ENCODE data around the gene P4HA3.

DNA sequence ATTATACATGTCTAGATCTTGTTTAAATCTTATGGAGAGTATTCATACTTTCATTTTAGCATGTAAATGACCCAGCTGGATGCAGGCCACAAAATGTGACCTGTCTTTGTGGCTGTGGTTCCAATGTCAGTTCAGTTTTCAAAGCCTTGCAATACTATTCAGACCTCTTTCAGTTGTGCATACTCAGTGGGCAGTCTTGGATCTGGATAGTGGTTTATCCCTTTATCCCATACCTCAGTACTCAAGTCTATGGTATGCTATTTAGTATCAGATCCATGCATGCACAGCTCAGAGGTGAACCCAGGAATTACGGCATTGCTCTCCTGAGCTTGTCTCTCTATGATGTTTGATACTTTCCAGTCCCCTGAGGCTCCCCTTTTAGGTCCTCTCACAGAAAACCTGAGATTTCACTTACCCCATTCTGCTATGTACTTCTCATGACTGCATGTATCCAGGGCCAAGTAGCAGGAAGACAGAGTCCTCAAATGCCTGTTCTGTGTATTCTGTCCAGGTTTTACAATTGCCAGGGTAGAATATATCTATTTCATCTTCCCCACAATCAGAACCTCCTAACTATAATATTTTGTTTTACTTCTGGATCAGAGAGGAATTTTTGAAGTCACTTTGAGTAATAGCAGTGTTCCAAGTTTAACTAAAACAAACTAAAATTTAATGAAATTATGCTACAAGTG is 6.9 kb upstream of the P4HA3 start:
- TF ChIP-seq CREM (CRISPR knock-in tag; IDR thresholded peaks at IDR 0.05) (no peak), TP53 (CRISPR knock-in tag; IDR thresholded peaks at IDR 0.05) (no peak), ATF1 (CRISPR knock-in tag; IDR thresholded peaks at IDR 0.05) (no peak), NR1H2 (CRISPR knock-in tag; IDR thresholded peaks at IDR 0.05) (no peak)
- TF ChIP-seq, protein P1, sequence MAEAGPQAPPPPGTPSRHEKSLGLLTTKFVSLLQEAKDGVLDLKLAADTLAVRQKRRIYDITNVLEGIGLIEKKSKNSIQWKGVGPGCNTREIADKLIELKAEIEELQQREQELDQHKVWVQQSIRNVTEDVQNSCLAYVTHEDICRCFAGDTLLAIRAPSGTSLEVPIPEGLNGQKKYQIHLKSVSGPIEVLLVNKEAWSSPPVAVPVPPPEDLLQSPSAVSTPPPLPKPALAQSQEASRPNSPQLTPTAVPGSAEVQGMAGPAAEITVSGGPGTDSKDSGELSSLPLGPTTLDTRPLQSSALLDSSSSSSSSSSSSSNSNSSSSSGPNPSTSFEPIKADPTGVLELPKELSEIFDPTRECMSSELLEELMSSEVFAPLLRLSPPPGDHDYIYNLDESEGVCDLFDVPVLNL (CRISPR knock-in tag; IDR thresholded peaks at IDR 0.05; ENCODE audit: borderline replicate concordance, low read depth), result no peak
- TF ChIP-seq, protein P2, sequence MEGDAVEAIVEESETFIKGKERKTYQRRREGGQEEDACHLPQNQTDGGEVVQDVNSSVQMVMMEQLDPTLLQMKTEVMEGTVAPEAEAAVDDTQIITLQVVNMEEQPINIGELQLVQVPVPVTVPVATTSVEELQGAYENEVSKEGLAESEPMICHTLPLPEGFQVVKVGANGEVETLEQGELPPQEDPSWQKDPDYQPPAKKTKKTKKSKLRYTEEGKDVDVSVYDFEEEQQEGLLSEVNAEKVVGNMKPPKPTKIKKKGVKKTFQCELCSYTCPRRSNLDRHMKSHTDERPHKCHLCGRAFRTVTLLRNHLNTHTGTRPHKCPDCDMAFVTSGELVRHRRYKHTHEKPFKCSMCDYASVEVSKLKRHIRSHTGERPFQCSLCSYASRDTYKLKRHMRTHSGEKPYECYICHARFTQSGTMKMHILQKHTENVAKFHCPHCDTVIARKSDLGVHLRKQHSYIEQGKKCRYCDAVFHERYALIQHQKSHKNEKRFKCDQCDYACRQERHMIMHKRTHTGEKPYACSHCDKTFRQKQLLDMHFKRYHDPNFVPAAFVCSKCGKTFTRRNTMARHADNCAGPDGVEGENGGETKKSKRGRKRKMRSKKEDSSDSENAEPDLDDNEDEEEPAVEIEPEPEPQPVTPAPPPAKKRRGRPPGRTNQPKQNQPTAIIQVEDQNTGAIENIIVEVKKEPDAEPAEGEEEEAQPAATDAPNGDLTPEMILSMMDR (IDR thresholded peaks at IDR 0.05), result no peak
- TF ChIP-seq, protein P3, sequence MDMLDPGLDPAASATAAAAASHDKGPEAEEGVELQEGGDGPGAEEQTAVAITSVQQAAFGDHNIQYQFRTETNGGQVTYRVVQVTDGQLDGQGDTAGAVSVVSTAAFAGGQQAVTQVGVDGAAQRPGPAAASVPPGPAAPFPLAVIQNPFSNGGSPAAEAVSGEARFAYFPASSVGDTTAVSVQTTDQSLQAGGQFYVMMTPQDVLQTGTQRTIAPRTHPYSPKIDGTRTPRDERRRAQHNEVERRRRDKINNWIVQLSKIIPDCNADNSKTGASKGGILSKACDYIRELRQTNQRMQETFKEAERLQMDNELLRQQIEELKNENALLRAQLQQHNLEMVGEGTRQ (CRISPR knock-in tag; IDR thresholded peaks at IDR 0.05), result no peak
- TF ChIP-seq, protein P4, sequence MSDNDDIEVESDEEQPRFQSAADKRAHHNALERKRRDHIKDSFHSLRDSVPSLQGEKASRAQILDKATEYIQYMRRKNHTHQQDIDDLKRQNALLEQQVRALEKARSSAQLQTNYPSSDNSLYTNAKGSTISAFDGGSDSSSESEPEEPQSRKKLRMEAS (CRISPR knock-in tag; IDR thresholded peaks at IDR 0.05), result no peak
- TF ChIP-seq, protein P5, sequence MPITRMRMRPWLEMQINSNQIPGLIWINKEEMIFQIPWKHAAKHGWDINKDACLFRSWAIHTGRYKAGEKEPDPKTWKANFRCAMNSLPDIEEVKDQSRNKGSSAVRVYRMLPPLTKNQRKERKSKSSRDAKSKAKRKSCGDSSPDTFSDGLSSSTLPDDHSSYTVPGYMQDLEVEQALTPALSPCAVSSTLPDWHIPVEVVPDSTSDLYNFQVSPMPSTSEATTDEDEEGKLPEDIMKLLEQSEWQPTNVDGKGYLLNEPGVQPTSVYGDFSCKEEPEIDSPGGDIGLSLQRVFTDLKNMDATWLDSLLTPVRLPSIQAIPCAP (CRISPR knock-in tag; IDR thresholded peaks at IDR 0.05), result no peak
- TF ChIP-seq, protein P6, sequence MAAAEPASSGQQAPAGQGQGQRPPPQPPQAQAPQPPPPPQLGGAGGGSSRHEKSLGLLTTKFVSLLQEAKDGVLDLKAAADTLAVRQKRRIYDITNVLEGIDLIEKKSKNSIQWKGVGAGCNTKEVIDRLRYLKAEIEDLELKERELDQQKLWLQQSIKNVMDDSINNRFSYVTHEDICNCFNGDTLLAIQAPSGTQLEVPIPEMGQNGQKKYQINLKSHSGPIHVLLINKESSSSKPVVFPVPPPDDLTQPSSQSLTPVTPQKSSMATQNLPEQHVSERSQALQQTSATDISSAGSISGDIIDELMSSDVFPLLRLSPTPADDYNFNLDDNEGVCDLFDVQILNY (CRISPR knock-in tag; IDR thresholded peaks at IDR 0.05), result no peak
